RPMI7951 (cell line): ENCODE results near the gene LAMA5. TPM values are rescaled to one million over a fixed set of nuclear protein-coding genes. Genes with fewer than 3 reads are reported as not detected.
"Not testable (repeated sequence)": the region's sequence is repeated elsewhere in the genome, so short reads cannot be mapped to it uniquely, and the experiment has no call there.

ENCODE experiments used
- DNase-seq: peaks from one replicate; pipeline ENCODE4 v3.0.0-alpha.2; 2012; ENCODE audit warnings: low read depth
- total RNA-seq: library from RNA; depleted of rRNA; stranded (reverse); fragments of >200 nt; shearing (Covaris generic); gene quantifications from 2 replicates; pipeline ENCODE4 v1.2.3, GENCODE V29; 2014

Gene LAMA5
- total RNA-seq, 1 experiment from 2014 or later: 36.6 TPM

GRCh38 chr20:62388839-62389600 is 21.9 kb upstream of the LAMA5 start:
- no peak for DNase-seq

DNA sequence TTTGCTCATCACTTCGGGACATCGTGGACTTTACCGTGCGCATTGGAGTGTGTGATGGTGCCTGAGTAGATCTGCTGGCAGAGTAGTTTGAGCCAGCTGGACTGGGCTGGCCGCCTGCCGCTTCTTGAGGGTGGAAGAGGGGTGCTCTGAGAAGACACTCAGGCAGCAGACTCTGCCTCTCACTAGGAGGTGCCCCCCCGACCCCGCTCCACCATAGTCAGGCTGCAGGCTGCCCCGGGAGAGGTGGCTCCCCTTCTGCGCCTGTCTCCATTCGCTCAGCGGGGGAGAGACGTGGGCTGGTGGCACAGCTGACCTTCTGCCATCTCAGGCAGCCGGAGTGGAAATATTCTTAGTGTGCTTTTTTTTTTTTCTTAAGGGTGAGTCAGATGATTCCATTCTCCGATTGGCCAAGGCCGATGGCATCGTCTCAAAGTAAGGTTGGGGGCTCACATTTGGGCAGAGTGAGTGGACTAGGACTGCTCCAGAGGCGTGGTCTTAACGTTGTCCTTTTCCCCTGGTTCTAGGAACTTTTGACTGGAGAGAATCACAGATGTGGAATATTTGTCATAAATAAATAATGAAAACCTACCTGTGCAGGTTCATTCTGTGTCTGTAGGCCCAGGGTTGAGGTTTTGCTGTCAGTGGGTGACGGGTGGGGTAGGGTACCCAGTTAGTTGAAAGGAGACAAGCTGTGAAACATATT is 21.0 kb upstream of the LAMA5 start:
- DNase-seq: no peak

- no peak for DNase-seq
These were observed 20.3 kb upstream of the LAMA5 start for GRCh38 chr20:62387219-62387913.

DNA sequence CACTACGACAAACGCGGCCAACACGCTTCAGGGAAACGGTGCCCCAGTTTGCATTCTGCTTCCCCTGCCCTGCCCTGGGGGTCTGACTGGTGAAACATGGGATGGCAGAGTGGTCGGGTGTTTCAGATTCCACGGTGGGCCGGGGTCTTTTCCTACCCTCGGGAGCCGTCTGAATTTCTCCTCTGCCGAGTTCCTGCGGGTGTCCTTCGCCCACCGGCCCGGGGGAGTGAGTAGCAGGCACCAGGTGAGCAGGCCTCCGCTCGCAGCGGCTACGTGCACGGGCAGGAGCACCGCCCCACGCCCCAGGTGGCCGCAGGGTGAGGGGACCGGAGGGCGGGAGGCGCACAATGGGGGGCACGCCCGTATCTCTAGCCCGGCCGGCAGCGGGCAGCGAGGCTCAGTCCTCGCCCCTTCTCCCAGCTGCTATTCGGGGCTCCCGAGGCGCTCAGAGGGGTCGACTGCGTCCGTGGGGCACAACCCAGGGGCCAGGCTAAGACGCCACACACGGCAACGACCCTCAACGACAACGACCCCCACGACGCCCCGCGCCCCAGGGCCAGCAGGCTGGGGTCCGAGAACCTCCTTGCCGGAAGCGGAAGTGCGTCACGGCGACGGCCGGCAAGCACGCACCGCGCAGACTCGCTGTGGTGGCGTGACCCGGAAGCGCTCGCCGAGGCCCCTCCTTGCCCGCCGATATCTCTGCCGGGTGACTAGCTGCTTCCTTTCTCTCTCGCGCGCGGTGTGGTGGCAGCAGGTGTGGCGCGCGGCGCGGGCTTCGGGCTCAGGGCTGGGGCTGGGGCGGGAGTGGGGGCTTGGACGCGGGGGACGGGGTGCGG is 19.5 kb upstream of the LAMA5 start, which contains the start of gene RPS21:
Gene RPS21, plus strand, starts transcription at position 721 of the 836 bp plus-strand sequence. CDS start 236 bp downstream, outside the sequence.
- DNase-seq: peak; percentile 93

DNA sequence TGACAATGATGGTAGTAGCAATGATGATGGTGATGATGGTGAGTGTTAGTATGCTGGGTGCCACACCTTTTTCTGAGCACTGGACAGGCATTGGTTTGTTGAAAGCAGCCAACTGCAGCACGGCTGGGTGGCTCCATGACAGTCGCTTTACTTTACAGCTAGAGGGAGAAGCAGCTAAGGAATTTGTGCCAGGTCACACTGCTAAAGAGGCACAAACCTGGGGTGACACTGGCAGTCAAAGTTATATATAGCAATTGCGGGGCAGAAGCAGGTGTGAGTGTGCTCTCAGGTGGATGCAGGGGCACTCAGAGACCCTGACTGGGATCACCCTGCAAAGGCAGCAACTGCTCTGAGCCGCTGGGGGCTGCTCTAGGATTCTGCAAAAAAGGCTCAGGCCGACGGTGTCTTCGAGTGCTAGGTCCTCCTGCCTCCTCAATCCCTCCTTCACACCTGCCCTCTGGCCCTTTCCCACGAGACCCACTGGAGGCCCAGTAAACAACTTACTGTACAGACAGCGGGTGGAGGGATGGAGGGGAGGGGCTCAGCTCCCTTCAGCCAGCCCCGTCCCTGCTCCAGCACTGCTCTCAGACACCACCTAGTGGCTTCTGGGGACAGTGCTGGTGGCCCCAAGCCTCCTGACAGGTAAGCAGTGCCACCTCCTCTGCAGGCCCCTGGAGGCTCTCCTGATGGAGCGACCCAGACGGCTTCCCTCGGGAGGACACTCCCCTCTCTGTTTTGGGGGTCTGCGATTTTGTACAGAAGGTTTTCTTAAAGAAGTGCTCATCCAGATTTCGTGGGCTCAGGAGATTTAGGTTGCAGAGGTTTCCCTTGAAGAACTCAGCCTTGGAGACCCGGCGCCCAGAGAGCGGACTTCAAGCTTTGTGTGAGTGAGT is 15.4 kb upstream of the LAMA5 start:
- DNase-seq: peak; percentile 73

DNA sequence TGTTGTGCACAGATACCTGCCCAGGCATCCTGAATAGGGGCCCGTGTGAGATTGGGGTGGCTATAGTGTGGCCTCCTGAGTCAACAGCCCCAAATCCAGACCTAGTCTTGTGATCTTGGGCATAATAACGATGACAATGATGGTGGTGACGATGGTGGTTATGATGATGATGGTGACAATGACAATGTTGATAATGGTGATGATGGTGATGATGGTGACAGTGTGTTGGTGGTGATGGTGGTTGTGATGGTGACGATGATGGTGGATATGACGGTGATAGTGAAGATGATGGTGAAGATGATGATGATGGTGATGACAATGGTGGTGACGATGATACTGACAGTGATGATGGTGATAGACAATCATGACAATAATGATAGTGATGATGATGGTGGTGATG is 14.7 kb upstream of the LAMA5 start:
- no peak for DNase-seq

DNA sequence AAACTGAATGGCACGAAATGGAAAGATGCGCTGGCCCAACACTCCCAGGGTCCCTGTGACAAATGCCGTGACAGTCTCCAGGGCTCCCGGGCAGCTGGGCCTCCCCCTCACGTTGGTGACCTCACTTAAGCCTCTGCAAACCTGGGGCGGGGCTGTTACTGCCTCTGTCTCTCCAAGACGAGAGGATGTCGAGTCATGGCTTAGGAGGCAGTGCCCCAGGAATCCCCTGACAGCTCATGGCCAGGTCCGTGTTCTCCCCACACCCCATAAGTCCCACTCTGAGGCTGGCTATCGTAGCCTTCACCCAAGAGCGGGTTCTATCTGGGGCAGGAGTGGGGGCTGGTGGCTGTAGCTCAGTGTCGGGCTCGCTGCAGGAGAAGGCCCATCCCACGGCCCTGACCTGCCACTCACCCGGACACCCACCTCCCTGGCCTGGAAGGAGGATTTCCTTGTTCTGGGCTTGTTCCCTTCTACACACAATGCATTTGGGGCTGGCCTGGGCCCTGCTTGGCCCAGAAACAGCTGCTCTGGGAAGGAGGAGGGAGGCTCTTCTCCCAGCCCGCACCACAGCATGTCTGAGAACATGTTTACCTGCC is 14.2 kb upstream of the LAMA5 start:
- peak; percentile 81 for DNase-seq

DNA sequence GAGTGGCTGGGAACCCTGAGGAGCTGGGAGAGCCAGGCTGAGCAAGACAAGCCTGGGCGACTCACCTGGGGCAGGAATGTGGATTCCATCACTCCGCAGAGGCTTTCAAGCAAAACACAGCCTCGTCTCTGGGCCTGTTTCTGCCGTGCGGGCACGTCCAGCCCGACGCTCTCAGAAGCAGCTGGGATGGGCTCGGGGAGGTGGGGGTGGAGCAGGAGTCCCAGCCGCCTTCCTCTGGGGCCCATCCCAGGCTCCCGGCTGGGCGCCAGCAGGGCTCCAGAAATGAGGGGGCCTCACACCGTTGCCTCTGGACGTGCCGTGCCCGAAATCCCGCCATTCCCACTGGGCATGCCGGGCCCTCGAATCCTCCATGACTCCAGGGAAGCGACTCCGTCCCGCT is 11.1 kb upstream of the LAMA5 start:
- DNase-seq: no peak

DNA sequence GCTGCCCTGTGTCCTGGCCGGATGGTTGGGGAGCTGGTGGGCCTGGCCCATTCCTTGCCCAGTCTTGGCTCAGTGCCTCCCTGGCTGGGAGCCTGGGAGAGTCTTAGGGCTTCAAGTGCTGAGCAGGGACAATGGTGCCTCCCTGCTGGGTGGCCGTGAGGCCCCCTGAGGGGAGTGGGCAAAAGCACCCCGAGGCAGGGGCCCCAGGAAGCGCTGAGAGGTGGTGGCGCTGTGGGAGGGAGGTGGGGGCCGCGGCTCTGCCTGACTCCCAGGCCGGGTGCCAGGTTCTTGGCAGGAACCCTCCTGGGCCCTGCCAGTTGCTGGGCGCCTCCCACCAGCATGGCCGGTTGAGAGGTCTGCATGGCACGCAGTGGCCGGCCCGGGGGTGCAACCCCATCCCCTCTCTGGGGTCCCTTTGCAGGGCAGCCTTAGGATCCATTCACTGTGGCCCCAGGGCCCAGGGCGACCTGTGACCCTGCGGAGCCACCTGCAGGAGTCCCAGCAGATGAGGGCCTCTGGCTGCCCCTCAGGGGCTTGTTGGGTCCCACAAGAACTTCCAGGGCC is 10.6 kb upstream of the LAMA5 start:
- DNase-seq: no peak

DNA sequence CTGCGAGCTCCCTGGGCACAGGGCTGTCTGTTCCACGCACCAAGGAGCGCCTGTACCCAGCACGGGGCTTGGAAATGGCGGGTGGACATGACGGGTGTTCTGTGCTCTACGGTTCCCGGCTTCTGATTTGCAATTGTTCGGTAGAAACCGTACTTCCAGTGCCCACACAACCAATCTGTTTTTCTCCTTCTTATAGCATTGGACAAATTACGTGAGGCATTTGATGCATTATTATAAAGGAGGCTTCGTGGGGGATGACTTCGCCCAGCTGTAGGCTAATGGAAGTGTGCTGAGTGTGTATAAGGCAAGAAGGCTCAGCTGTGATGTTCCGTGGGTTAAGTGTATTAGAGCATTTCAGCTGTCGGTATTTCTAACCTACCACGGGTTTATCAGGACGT is 10.0 kb upstream of the LAMA5 start:
- no peak for DNase-seq

DNA sequence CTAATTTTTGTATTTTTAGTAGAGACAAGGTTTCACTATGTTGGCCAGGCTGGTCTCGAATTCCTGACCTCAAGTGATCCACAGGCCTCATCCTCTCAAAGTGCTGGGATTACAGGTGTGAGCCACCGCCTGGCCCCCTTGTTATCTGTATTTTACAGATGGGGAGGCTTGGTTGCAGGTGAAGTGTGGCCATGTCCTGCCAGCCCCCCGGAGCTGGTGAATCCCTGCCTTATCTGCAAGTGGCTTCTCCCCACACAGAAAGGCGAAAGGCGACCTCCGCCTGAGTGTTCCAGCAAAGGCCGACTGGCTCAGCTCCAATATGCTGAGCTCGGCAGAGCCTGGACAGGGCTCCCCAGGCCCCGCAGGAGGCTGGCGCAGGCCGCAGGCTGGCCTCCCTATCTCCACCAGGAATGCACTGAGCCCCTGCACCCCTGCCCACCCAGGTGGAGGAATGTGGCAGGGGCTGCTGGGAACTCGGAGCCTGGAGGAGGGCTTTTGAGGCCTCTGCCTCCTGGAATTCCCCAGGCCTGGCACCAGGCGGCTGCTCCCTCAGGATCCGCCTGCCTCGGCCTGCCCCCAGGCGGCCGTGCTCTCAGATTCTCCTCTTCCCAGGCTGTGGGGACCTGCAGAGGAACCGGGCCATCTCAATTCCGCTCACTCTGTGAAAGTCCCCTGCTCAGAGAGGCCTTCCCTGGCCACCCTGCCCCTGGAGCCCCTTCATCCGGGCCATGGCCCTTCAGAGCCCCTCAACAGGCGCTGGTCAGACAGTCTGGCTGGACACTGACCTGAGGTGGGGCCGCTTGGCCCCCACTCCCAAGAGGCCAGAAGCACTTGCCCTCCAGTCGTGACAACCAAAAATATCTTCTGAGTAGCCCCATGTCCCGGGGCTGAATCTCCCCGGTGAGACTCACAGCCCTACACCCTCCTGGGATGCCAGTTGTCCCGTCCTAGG is 9.3 kb upstream of the LAMA5 start:
- DNase-seq: peak; percentile 72

DNA sequence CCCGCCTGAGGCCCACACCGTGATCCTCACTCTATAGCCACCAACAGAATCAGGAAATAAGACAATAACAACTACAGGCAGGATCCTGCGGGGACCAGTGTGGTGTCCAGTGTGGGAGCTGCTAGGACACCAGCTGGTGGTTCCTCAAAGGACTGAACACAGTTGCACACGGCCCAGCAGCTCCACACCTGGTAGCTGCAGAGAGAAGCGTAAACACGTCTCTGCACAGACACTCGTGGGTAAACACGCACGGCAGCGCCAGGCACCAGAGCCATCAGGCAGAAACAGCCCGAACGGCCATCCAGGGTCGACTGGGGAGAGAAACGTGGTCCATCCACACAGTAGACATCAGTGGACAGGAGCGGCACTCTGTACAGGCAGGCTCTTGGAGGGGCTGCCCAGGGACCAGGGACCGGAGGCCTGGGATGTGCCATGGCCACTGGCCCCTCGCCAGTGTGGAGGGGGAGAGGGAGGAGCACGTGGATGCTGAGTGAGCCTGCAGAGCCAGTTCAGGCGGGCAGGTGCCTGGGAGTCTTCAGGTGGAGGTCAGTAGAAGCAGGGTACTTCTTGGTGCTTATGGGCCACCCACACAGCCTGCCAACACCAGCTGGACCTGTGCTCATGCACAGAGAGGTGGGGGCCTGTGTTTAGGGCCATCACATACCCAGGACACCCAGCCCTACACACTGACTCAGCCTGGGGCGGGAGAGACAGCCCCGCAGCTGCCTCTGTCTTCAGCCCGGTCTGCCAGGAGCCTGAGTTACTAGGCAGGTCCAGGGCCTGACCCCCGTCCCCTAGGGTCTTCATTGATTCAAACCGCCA is 7.4 kb upstream of the LAMA5 start:
- peak; percentile 54 for DNase-seq

DNA sequence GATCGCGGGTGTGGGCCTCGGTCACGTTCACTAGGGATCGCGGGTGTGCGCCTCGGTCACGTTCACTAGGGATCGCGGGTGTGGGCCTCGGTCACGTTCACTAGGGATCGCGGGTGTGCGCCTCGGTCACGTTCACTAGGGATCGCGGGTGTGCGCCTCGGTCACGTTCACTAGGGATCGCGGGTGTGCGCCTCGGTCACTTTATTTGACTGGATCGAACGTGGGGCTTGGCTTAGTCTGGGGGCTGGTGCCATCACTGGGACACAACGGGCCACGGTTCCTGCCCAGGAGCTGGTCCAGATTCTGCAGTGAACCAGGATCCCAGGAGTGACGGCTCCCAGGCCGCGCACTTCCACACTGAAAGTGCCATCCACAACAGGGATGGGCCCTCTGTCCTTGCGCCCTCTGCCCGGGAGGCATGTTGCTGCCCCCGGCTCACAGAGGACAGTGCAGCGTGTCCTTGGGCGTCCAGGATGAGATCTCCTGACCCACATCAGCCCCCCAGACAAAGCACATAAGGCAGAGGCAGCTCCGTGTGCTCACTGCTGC is 6.6 kb upstream of the LAMA5 start:
- DNase-seq: not testable (repeated sequence)

GRCh38 chr20:62372042-62372993 is 5.2 kb upstream of the LAMA5 start:
- DNase-seq: no peak

DNA sequence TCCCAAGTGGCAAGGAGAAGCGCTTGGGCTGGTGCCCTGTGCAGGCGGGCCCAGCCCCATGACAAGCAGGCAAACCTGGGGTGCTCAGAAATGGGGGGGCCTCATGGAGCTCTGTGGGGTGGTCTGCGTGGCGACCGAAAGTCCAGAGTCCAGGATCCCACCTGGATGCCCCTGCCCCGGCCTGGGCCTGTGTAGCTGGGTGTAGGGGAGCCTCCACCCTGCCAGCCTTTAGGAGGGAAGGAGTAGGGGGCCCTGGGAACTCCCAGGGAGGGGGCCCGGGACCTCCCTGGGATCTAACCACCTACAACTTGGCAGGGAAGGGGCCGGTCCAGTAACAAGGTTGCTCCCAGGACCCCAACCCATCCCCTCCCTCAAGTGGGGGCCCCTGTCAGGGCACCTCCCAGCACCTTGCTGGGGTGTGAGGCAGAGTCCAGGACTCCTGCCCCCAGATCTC is 4.5 kb upstream of the LAMA5 start:
- DNase-seq: no peak
